MM.1S (cell line): Measurements from ENCODE around the gene KRT81.
"Not testable (repeated sequence)": the region's sequence is repeated elsewhere in the genome, so short reads cannot be mapped to it uniquely, and the experiment has no call there.

Experiments
- DNase-seq: peaks from one replicate; pipeline ENCODE4 v3.0.0-alpha.2; 2015
- H2AFZ ChIP-seq: fragments of 300-600 bp; sonication (generic); 2 replicates; pipeline ENCODE4 v1.6.0; 2016; ENCODE audit warnings: antibody characterized with exemption, low read length
- H3F3A ChIP-seq: fragments of 300-600 bp; sonication (generic); 2 replicates; pipeline ENCODE4 v1.6.1; 2016; ENCODE audit warnings: mild to moderate bottlenecking, antibody characterized with exemption, low read length, moderate library complexity, mixed read lengths; ENCODE audit not compliant: insufficient read depth
- H3K27ac ChIP-seq: fragments of 300-600 bp; sonication (generic); 2 replicates; pipeline ENCODE4 v1.5.1; 2016; ENCODE audit warnings: mild to moderate bottlenecking, low read length
- H3K27me3 ChIP-seq: fragments of 300-600 bp; sonication (generic); replicated peaks from 2 replicates; pipeline ENCODE4 v1.6.0; 2016; ENCODE audit warnings: low read length; ENCODE audit not compliant: insufficient read depth
- H3K36me3 ChIP-seq: fragments of 300-600 bp; sonication (generic); replicated peaks from 2 replicates; pipeline ENCODE4 v1.6.1; 2016; ENCODE audit warnings: mild to moderate bottlenecking, low read length, mixed read lengths; ENCODE audit not compliant: insufficient read depth
- H3K4me1 ChIP-seq: fragments of 300-600 bp; sonication (generic); 2 replicates; pipeline ENCODE4 v1.6.1; 2016; ENCODE audit warnings: low read length, mixed read lengths
- H3K4me2 ChIP-seq: fragments of 300-600 bp; sonication (generic); 2 replicates; pipeline ENCODE4 v1.6.0; 2016; ENCODE audit warnings: low read depth, low read length
- H3K4me3 ChIP-seq: fragments of 300-600 bp; sonication (generic); 2 replicates; pipeline ENCODE4 v1.5.1; 2016; ENCODE audit warnings: low read length, mixed read lengths
- H3K79me2 ChIP-seq: fragments of 300-600 bp; sonication (generic); 2 replicates; pipeline ENCODE4 v1.6.1; 2016; ENCODE audit warnings: mixed run types, low read length, mixed read lengths
- H3K9ac ChIP-seq: fragments of 300-600 bp; sonication (generic); 2 replicates; pipeline ENCODE4 v1.6.1; 2016; ENCODE audit warnings: low read length, mixed read lengths
- H3K9me2 ChIP-seq: fragments of 300-600 bp; sonication (generic); replicated peaks from 2 replicates; pipeline ENCODE4 v1.6.1; 2016; ENCODE audit warnings: mild to moderate bottlenecking, low read length, mixed read lengths; ENCODE audit not compliant: insufficient read depth
- H3K9me3 ChIP-seq: fragments of 300-600 bp; sonication (generic); replicated peaks from 2 replicates; pipeline ENCODE4 v1.6.1; 2016; ENCODE audit warnings: mild to moderate bottlenecking, low read length, mixed read lengths; ENCODE audit not compliant: insufficient read depth
- H4K20me1 ChIP-seq: fragments of 300-600 bp; sonication (generic); 2 replicates; pipeline ENCODE4 v1.6.1; 2016; ENCODE audit warnings: mild to moderate bottlenecking, low read length, moderate library complexity, mixed read lengths; ENCODE audit not compliant: insufficient read depth
- CTCF ChIP-seq: fragments of 300-600 bp; sonication (generic); IDR thresholded peaks from 2 replicates; pipeline ENCODE4 v1.5.1; 2016; ENCODE audit warnings: antibody characterized with exemption, low read length, mixed read lengths
- EZH2 ChIP-seq: fragments of 300-600 bp; sonication (generic); optimal IDR thresholded peaks from 2 replicates; pipeline ENCODE3; 2017; ENCODE audit warnings: low read depth, mild to moderate bottlenecking, antibody characterized with exemption, low read length, mixed read lengths
- EZH2phosphoT487 ChIP-seq: fragments of 300-600 bp; sonication (generic); IDR thresholded peaks from 2 replicates; pipeline ENCODE4 v1.6.1; 2018; ENCODE audit warnings: antibody characterized with exemption, low read length

The KRT81 gene

GRCh38 chr12:52243259-52243855 lies 48.0 kb downstream of the KRT81 start:
- H3K36me3 ChIP-seq = no peaks in the 10 kb centered on the region
- no peak overlapping the region for H2AFZ ChIP-seq
- H3K27ac ChIP-seq = no peak overlapping the region

GRCh38 chr12:52242442-52243258 lies 48.7 kb downstream of the KRT81 start:
- DNase-seq = no peak
- Histone ChIP-seq H3K79me2 (no peaks in the 10 kb centered on the region), H4K20me1 (no peaks in the 10 kb centered on the region), H3F3A (no peaks in the 10 kb centered on the region), H2AFZ (no peak overlapping the region), H3K27me3 (no peaks in the 10 kb centered on the region), H3K36me3 (no peaks in the 10 kb centered on the region), H3K4me2 (no peak overlapping the region), H3K9ac (no peak overlapping the region), H3K4me3 (no peak overlapping the region), H3K9me2 (no peaks in the 10 kb centered on the region), H3K4me1 (no peaks in the 10 kb centered on the region), H3K27ac (no peak overlapping the region), H3K9me3 (no peaks in the 10 kb centered on the region)
- TF ChIP-seq EZH2 = no peak
- TF ChIP-seq CTCF = no peak
- TF ChIP-seq EZH2phosphoT487 = no peak

More at GRCh38 chr12:52243259-52243855, 48.0 kb downstream of the KRT81 start:
- Histone ChIP-seq H3K9me3 (no peaks in the 10 kb centered on the region), H3K4me2 (no peak overlapping the region), H3K4me3 (no peak overlapping the region), H3K9me2 (no peaks in the 10 kb centered on the region), H3K9ac (no peak overlapping the region), H3K79me2 (no peaks in the 10 kb centered on the region), H4K20me1 (no peaks in the 10 kb centered on the region), H3K4me1 (no peaks in the 10 kb centered on the region), H3F3A (no peaks in the 10 kb centered on the region), H3K27me3 (no peaks in the 10 kb centered on the region)
- no peak for TF ChIP-seq CTCF
- no peak for TF ChIP-seq EZH2
- TF ChIP-seq EZH2phosphoT487 = no peak
- DNase-seq = no peak

GRCh38 chr12:52241205-52241842 lies 50.0 kb downstream of the KRT81 start:
- Histone ChIP-seq H3K9me3 (no peaks in the 10 kb centered on the region), H3K9me2 (no peaks in the 10 kb centered on the region), H4K20me1 (no peaks in the 10 kb centered on the region), H3K4me2 (no peak overlapping the region), H3K79me2 (no peaks in the 10 kb centered on the region), H3K27me3 (no peaks in the 10 kb centered on the region), H3K36me3 (no peaks in the 10 kb centered on the region), H3K9ac (no peak overlapping the region), H3K27ac (no peak overlapping the region), H3F3A (no peaks in the 10 kb centered on the region), H3K4me3 (no peak overlapping the region), H3K4me1 (no peaks in the 10 kb centered on the region), H2AFZ (no peak overlapping the region)
- no peak for DNase-seq
- TF ChIP-seq EZH2 = no peak
- TF ChIP-seq CTCF = no peak
- no peak for TF ChIP-seq EZH2phosphoT487

- H2AFZ ChIP-seq, H3K9ac ChIP-seq, H3K4me2 ChIP-seq, DNase-seq, H3K27ac ChIP-seq, H3K9me3 ChIP-seq, H3F3A ChIP-seq, H3K27me3 ChIP-seq, H3K36me3 ChIP-seq, H3K9me2 ChIP-seq, H3K4me3 ChIP-seq, H3K4me1 ChIP-seq, H3K79me2 ChIP-seq, H4K20me1 ChIP-seq: not testable (repeated sequence)
Measured at GRCh38 chr12:52240247-52240646, 51.1 kb downstream of the KRT81 start.
